ENCODE measurements around the gene TLCD1. TPM values are rescaled to one million over a fixed set of nuclear protein-coding genes. Genes with fewer than 3 reads are reported as not detected.
"Not testable (repeated sequence)": the region's sequence is repeated elsewhere in the genome, so short reads cannot be mapped to it uniquely, and the experiment has no call there.

TLCD1 gene
- total RNA-seq, 1 donor from 2014 or later, result 2.4 TPM

DNA sequence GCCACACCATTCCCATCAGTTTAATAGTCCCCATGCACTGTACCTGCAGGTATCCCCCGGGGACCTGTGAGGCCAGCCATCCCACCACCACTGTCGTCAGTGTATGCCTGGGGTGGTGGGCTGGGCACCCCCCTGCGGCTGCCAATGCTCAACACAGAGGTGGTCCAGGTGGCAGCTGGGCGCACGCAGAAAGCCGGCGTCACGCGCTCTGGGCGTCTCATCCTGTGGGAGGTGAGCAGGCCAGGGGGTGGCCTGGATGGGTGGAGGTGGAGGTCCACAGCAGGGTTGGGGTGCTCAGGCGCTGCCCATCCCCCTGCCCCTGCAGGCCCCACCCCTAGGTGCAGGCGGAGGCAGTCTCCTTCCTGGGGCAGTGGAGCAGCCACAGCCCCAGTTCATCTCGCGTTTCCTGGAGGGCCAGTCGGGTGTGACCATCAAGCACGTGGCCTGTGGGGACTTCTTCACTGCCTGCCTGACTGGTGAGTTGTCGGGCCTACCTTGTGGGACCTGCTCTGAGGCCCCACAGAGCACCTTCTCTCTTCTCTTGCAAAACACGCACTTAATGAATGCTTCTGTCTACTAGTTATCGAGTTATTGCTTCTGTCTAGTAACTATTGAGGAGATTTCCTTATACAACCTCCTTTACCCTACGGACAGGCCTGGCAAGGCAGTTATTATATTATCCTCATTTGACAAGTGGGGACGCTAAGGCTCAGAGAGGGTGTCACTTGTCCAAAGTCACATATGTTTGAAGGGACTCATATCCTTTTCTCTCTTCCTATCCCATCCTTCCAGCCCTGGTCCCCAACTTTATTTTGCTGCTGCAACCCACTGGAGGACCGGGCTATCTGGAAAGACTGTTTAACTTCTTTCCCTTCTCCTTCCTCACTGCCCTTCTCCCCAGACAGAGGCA is 12.0 kb upstream of the TLCD1 start:
- Mint-ChIP-seq H3K27me3 (ENCODE audit: unreplicated experiment) (peaks cover 7% of the 10 kb centered on the region), H3K4me1 (ENCODE audit: unreplicated experiment) (peaks cover under 1% of the 10 kb centered on the region), H3K4me3 (ENCODE audit: unreplicated experiment) (no peak overlapping the region), H3K27ac (ENCODE audit: unreplicated experiment) (no peak overlapping the region), H3K9me3 (ENCODE audit: unreplicated experiment) (no peaks in the 10 kb centered on the region), H3K36me3 (ENCODE audit: low read depth, unreplicated experiment) (peaks cover 10% of the 10 kb centered on the region)
- no peak for DNase-seq (ENCODE audit: low spot score)
- TF ChIP-seq, protein P1, sequence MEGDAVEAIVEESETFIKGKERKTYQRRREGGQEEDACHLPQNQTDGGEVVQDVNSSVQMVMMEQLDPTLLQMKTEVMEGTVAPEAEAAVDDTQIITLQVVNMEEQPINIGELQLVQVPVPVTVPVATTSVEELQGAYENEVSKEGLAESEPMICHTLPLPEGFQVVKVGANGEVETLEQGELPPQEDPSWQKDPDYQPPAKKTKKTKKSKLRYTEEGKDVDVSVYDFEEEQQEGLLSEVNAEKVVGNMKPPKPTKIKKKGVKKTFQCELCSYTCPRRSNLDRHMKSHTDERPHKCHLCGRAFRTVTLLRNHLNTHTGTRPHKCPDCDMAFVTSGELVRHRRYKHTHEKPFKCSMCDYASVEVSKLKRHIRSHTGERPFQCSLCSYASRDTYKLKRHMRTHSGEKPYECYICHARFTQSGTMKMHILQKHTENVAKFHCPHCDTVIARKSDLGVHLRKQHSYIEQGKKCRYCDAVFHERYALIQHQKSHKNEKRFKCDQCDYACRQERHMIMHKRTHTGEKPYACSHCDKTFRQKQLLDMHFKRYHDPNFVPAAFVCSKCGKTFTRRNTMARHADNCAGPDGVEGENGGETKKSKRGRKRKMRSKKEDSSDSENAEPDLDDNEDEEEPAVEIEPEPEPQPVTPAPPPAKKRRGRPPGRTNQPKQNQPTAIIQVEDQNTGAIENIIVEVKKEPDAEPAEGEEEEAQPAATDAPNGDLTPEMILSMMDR (IDR thresholded peaks at IDR 0.05; ENCODE audit: unreplicated experiment), result no peak

DNA sequence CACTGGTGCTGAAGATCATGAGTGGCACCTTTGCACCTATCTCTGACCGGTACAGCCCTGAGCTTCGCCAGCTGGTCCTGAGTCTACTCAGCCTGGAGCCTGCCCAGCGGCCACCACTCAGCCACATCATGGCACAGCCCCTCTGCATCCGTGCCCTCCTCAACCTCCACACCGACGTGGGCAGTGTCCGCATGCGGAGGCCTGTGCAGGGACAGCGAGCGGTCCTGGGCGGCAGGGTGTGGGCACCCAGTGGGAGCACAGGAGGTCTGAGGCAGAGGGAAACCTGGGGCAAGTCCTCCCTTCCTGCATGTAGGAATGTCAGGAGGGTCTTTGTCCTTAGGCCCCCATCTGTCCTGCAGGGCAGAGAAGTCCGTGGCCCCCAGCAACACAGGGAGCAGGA is 11.3 kb upstream of the TLCD1 start:
- Mint-ChIP-seq H3K27me3 (ENCODE audit: unreplicated experiment) (peaks cover 6% of the 10 kb centered on the region), H3K4me3 (ENCODE audit: unreplicated experiment) (no peak overlapping the region), H3K4me1 (ENCODE audit: unreplicated experiment) (no peaks in the 10 kb centered on the region), H3K36me3 (ENCODE audit: low read depth, unreplicated experiment) (peaks cover 10% of the 10 kb centered on the region), H3K27ac (ENCODE audit: unreplicated experiment) (no peak overlapping the region), H3K9me3 (ENCODE audit: unreplicated experiment) (no peaks in the 10 kb centered on the region)
- DNase-seq (ENCODE audit: low spot score), result no peak
- TF ChIP-seq, protein P1 (IDR thresholded peaks at IDR 0.05; ENCODE audit: unreplicated experiment), result no peak

DNA sequence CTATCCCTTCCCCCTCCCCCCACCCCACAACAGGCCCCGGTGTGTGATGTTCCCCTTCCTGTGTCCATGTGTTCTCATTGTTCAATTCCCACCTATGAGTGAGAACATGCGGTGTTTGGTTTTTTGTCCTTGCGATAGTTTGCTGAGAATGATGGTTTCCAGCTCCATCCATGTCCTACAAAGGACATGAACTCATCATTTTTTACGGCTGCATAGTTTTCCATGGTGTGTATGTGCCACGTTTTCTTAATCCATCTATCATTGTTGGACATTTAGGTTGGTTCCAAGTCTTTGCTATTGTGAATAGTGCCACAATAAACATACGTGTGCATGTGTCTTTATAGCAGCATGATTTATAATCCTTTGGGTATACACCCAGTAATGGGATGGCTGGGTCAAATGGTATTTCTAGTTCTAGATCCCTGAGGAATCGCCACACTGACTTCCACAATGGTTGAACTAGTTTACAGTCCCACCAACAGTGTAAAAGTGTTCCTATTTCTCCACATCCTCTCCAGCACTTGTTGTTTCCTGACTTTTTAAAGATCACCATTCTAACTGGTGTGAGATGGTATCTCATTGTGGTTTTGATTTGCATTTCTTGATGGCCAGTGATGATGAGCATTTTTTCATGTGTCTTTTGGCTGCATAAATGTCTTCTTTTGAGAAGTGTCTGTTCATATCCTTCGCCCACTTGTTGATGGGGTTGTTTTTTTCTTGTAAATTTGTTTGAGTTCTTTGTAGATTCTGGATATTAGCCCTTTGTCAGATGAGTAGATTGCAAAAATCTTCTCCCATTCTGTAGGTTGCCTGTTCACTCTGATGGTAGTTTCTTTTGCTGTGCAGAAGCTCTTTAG is 10.1 kb upstream of the TLCD1 start:
- peaks cover 10% of the 10 kb centered on the region for H3K36me3 Mint-ChIP-seq (ENCODE audit: low read depth, unreplicated experiment)
- H3K9me3 Mint-ChIP-seq (ENCODE audit: unreplicated experiment); H3K4me3 Mint-ChIP-seq (ENCODE audit: unreplicated experiment); H3K4me1 Mint-ChIP-seq (ENCODE audit: unreplicated experiment); H3K27ac Mint-ChIP-seq (ENCODE audit: unreplicated experiment); DNase-seq (ENCODE audit: low spot score); H3K27me3 Mint-ChIP-seq (ENCODE audit: unreplicated experiment): not testable (repeated sequence)

DNA sequence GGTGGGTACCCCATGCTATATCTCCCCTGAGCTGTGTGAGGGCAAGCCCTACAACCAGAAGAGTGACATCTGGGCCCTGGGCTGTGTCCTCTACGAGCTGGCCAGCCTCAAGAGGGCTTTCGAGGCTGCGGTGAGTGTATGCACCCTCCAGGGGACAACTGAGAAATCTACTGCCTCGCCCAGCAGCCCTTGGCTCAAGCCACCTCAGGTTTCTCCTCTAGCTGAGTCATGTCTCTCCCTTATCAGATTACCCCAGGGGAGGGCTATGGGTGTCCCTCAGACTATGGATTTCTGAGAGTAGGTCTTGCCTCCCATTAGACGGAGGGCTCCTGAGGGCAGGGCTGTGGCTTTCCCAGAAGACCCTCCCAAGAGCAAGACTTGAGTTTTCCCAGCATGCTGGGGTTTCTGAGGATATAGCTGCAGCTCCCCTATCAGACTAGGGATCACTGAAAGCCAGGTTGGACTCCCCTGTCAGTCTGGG is 9.2 kb upstream of the TLCD1 start:
- no peak overlapping the region for H3K4me3 Mint-ChIP-seq (ENCODE audit: unreplicated experiment)
- H3K27ac Mint-ChIP-seq (ENCODE audit: unreplicated experiment), result no peak overlapping the region
- H3K4me1 Mint-ChIP-seq (ENCODE audit: unreplicated experiment), result no peaks in the 10 kb centered on the region
- H3K36me3 Mint-ChIP-seq (ENCODE audit: low read depth, unreplicated experiment), result peaks cover 10% of the 10 kb centered on the region
- H3K9me3 Mint-ChIP-seq (ENCODE audit: unreplicated experiment), result no peaks in the 10 kb centered on the region
- H3K27me3 Mint-ChIP-seq (ENCODE audit: unreplicated experiment), result peaks cover 5% of the 10 kb centered on the region
- no peak for DNase-seq (ENCODE audit: low spot score)
- TF ChIP-seq, protein P1 (IDR thresholded peaks at IDR 0.05; ENCODE audit: unreplicated experiment), result no peak

DNA sequence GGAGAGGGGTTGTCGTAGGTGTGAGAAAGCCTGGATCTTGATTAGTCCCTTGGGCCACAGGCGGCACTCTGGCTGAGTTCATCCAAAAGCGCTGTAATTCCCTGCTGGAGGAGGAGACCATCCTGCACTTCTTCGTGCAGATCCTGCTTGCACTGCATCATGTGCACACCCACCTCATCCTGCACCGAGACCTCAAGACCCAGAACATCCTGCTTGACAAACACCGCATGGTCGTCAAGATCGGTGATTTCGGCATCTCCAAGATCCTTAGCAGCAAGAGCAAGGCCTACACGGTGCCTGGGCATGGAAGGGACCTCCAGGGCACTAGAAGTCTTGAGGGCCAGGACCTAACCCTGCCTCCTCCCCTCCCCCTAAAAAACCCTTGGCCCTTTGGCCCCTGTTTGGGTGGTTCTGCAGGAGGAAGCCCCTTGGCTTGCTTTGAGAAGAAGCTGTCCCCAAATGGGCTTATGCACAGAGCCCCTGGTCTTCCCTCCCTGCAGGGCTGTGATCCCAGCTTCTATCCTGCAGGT is 8.7 kb upstream of the TLCD1 start:
- H3K4me1 Mint-ChIP-seq (ENCODE audit: unreplicated experiment), result no peaks in the 10 kb centered on the region
- DNase-seq (ENCODE audit: low spot score), result no peak

More for the DNA sequence above, 8.7 kb upstream of the TLCD1 start:
- Mint-ChIP-seq H3K4me3 (ENCODE audit: unreplicated experiment) (no peak overlapping the region), H3K36me3 (ENCODE audit: low read depth, unreplicated experiment) (peaks cover 10% of the 10 kb centered on the region), H3K27ac (ENCODE audit: unreplicated experiment) (no peak overlapping the region), H3K9me3 (ENCODE audit: unreplicated experiment) (no peaks in the 10 kb centered on the region), H3K27me3 (ENCODE audit: unreplicated experiment) (peaks cover 5% of the 10 kb centered on the region)
- TF ChIP-seq, protein P1 (IDR thresholded peaks at IDR 0.05; ENCODE audit: unreplicated experiment), result no peak

Data from endothelial cell (in vitro differentiated cells).